GM12872 (cell line): ENCODE results near the gene NOC2L.
A peak's percentile ranks its signal among the peaks of the same experiment; 100 is the strongest.

Experiments used
- TF ChIP-seq, protein P1 (sequence below): IDR thresholded peaks from 3 replicates; pipeline ENCODE4 v1.5.1; 2011; ENCODE audit warnings: low read depth, mild to moderate bottlenecking, low read length, moderate library complexity; ENCODE audit not compliant: insufficient read depth

Gene NOC2L

DNA sequence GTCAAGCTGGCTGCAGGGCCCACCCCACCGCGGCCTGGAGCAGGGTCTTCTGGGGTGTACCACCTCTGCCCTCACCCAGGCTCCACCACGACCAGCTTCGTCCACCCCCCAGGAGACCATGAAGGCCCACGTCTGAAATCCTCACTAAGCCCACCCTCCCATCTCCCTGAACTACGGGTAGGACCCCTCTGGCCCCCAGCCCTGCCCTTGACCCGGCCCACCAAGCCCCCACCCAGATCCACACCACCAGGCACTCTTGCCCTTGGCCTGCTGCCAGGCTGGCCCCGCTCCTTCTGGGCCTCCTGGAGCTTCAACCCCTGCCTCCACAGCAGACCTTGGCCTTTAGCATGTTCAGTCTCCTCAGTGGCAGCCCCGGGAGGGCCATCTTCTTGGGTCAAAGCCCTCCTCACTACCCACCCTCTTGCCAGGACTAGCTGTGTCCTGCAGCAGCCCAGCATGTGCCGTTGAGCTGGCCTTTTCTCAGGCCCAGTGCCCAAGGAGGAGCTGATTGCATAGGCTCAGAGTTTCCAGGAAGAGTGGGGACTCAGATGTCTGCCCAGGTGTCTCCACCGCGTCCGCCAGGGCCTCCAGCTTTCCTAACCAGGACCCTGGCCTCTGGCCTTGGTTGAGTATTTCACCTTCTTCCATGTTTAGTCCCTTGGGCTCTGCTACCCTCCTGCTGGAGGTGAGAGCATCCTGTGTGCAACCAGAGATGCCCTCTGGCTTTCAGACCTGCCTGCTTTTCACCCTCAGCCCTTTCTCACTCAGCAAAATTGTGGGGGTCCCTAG is 53.1 kb downstream of the NOC2L start:
- TF ChIP-seq, protein P1, sequence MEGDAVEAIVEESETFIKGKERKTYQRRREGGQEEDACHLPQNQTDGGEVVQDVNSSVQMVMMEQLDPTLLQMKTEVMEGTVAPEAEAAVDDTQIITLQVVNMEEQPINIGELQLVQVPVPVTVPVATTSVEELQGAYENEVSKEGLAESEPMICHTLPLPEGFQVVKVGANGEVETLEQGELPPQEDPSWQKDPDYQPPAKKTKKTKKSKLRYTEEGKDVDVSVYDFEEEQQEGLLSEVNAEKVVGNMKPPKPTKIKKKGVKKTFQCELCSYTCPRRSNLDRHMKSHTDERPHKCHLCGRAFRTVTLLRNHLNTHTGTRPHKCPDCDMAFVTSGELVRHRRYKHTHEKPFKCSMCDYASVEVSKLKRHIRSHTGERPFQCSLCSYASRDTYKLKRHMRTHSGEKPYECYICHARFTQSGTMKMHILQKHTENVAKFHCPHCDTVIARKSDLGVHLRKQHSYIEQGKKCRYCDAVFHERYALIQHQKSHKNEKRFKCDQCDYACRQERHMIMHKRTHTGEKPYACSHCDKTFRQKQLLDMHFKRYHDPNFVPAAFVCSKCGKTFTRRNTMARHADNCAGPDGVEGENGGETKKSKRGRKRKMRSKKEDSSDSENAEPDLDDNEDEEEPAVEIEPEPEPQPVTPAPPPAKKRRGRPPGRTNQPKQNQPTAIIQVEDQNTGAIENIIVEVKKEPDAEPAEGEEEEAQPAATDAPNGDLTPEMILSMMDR, result no peak

DNA sequence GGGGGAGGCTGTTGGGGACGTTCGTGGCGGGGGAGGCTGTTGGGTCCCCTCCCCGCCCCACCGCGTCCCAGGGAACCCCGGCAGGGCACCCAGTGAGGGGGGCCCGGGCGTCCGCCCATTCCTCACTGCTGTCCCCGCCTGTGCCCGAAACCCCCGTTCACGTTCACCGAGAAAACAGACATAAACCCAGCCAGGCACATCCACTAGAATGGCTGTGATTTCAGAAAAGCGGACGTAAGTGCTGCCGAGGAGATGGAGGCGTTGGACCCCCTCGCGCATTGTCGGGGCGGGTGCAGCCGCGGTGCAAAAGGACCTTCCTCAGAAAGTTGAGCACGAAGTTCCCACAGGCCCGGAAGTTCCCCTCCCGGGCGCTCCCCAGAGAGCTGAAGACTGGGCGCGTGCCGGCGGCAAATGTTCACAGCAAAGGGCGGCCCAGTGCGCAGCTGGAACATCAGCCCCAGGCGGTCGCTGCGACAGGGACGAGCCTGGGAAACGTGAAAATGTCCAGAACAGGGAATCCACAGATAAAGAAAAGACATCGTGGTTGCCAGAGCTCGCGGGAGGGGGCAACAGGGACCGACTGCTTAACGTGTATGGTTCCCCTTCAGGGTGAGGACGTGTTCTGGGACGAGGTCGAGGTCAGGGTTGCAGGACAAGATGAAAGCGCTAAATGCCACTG is 53.8 kb downstream of the NOC2L start:
- TF ChIP-seq, protein P1, result no peak

DNA sequence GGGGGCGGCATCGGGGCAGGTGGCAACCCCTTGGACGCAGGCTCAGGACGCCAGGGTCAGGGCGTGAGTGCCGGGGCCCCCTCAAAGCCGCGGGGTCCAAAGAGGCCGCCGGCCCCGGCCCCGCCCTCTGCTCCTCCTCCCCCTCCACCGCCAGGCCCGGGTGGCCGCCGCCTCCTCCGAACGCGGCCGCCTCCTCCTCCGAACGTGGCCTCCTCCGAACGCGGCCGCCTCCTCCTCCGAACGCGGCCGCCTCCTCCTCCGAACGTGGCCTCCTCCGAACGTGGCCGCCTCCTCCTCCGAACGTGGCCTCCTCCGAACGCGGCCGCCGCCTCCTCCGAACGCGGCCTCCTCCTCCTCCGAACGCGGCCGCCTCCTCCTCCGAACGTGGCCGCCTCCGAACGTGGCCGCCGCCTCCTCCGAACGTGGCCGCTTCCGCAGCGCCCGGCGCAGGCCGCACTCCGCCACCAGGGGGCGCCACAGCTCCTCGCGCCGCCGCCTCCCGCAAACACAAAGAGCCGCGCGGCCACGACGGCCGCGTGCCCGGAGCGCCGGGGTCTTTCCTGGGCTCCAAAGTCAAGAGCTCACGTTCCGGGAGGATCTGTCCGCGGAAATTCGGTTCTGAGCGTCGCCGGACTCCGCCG is 54.6 kb downstream of the NOC2L start:
- TF ChIP-seq, protein P1, result peak; percentile 76

DNA sequence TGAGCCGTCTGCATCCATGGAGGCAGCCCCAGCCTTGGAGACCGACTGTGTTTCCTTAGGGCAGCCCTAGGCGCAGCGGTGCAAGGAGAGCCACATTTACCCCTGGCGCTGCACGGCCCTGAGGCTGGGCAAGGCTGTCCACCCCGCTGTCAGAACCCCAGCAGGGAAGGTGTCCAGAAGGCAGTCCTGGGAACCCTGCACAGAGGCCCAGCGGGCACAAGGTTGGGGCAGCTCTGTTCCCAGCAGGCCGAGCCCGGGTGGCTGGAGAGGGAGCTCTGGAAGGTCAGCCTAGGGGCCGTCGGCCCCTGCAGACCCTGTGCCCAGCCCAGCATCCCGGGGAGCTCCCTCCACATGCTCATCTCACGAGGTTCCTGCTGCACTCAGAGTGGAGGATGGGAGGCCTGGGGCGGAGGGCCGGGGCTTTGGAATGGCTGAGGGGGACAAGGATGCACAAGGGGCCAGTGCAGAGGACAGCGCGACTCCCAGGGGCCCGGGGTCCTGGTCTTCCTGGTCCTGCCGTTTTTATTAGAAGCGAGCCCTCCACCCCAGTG is 55.3 kb downstream of the NOC2L start:
- TF ChIP-seq, protein P1, result no peak

- TF ChIP-seq, protein P1, result no peak
These were observed 55.8 kb downstream of the NOC2L start for GRCh38 chr1:903305-903704.

- TF ChIP-seq, protein P1, result no peak
These were observed 56.3 kb downstream of the NOC2L start for GRCh38 chr1:902802-903201.
